IPS-NIHi11 (cell line): ENCODE data around the gene GALNT10.
A peak's percentile ranks its signal among the peaks of the same experiment; 100 is the strongest.
"Not testable (repeated sequence)": the region's sequence is repeated elsewhere in the genome, so short reads cannot be mapped to it uniquely, and the experiment has no call there.

Source experiments
- DNase-seq: peaks from one replicate; pipeline ENCODE4 v3.0.0; 2012; ENCODE audit warnings: mixed read lengths, low spot score

GALNT10 gene

GRCh38 chr5:154356020-154356655 lies 165.6 kb downstream of the GALNT10 start:
- no peak for DNase-seq

GRCh38 chr5:154356958-154357357 lies 166.4 kb downstream of the GALNT10 start:
- no peak for DNase-seq

GRCh38 chr5:154358516-154359220 lies 168.1 kb downstream of the GALNT10 start:
- DNase-seq = no peak

- DNase-seq = no peak
These were observed 168.7 kb downstream of the GALNT10 start for GRCh38 chr5:154359221-154359573.

- not testable (repeated sequence) for DNase-seq
These were observed 169.7 kb downstream of the GALNT10 start for GRCh38 chr5:154360241-154360640.

GRCh38 chr5:154363411-154363810 lies 172.9 kb downstream of the GALNT10 start:
- no peak for DNase-seq

GRCh38 chr5:154364771-154365170 lies 174.2 kb downstream of the GALNT10 start:
- DNase-seq = no peak

- DNase-seq = no peak
These were observed 175.3 kb downstream of the GALNT10 start for GRCh38 chr5:154365823-154366222.

GRCh38 chr5:154366353-154366752 lies 175.8 kb downstream of the GALNT10 start:
- DNase-seq = no peak

GRCh38 chr5:154367101-154367500 lies 176.6 kb downstream of the GALNT10 start:
- no peak for DNase-seq

GRCh38 chr5:154368041-154368800 lies 177.7 kb downstream of the GALNT10 start:
- peak; percentile 79 for DNase-seq

- no peak for DNase-seq
These were observed 179.1 kb downstream of the GALNT10 start for GRCh38 chr5:154369682-154370081.

- peak; percentile 34 for DNase-seq
These were observed 179.6 kb downstream of the GALNT10 start for GRCh38 chr5:154370119-154370518.

GRCh38 chr5:154370813-154371212 lies 180.3 kb downstream of the GALNT10 start:
- no peak for DNase-seq

- no peak for DNase-seq
These were observed 181.2 kb downstream of the GALNT10 start for GRCh38 chr5:154371687-154372086.

GRCh38 chr5:154372661-154373060 lies 182.1 kb downstream of the GALNT10 start:
- no peak for DNase-seq

GRCh38 chr5:154373326-154373725 lies 182.8 kb downstream of the GALNT10 start:
- no peak for DNase-seq

GRCh38 chr5:154373729-154374179 lies 183.2 kb downstream of the GALNT10 start:
- no peak for DNase-seq

GRCh38 chr5:154374264-154374663 lies 183.7 kb downstream of the GALNT10 start:
- DNase-seq = no peak

GRCh38 chr5:154375329-154376008 lies 184.9 kb downstream of the GALNT10 start:
- DNase-seq = no peak

GRCh38 chr5:154376481-154376880 lies 185.9 kb downstream of the GALNT10 start:
- DNase-seq = no peak

- no peak for DNase-seq
These were observed 187.4 kb downstream of the GALNT10 start for GRCh38 chr5:154377754-154378533.
